ENCODE measurements around the gene RHNO1.

- TF ChIP-seq CTCF (IDR thresholded peaks at IDR 0.05) (no peak), ZFX (IDR thresholded peaks at IDR 0.05; ENCODE audit: borderline replicate concordance) (no peak)
These were observed 43.7 kb upstream of the RHNO1 start for GRCh38 chr12:2833327-2833726.
